ENCODE results near the gene APRT. TPM values are rescaled to one million over a fixed set of nuclear protein-coding genes. Genes with fewer than 3 reads are reported as not detected.

Gene APRT
- polyA plus RNA-seq, 1 experiment = 66.8 TPM

GRCh38 chr16:88809676-88810165 lies 2.0 kb downstream of the APRT start:
- no peaks in the 10 kb centered on the region; the same call in 1 of the 2 replicates for H3K9me3 ChIP-seq (ENCODE audit: control insufficient read depth, insufficient read depth, low read length)
- POLR2A ChIA-PET = interaction anchor here (1.0 kb wide), 1 partner anchor 9 kb away, joined by 3 read pairs; no protein-coding TSS in a partner anchor
- no peak for DNase-seq (ENCODE audit: low read depth, low spot score)

DNA sequence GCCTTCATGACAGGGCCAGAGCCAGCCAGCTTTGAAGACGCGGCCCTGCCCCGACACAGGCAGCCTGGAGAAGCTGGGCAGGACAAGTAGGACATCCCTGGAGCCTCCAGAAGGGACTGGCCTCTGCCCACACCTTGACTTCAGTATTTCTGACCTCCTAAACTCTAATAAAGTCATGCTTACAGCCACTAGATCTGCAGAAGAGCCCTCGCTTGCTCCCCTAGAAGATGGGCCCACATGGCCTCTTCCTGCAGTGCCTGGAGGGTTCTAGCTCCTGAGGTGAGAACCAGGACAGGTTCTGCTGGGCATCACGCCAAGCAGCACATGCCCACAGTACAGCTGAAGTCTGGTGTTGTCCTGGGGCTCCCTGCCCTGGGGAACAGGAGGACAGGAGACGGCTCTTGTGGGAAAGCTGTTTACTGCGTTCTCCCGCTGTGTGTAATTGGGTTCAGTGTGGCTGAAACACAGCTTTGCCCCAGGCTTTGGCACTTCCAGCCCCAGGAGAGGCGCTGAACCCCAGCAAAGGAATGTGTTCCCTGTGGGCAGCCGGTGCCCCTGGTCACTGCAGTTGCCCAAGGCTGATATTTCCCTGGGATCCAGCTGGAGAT lies 2.6 kb downstream of the APRT start:
- TF ChIP-seq, protein P1, sequence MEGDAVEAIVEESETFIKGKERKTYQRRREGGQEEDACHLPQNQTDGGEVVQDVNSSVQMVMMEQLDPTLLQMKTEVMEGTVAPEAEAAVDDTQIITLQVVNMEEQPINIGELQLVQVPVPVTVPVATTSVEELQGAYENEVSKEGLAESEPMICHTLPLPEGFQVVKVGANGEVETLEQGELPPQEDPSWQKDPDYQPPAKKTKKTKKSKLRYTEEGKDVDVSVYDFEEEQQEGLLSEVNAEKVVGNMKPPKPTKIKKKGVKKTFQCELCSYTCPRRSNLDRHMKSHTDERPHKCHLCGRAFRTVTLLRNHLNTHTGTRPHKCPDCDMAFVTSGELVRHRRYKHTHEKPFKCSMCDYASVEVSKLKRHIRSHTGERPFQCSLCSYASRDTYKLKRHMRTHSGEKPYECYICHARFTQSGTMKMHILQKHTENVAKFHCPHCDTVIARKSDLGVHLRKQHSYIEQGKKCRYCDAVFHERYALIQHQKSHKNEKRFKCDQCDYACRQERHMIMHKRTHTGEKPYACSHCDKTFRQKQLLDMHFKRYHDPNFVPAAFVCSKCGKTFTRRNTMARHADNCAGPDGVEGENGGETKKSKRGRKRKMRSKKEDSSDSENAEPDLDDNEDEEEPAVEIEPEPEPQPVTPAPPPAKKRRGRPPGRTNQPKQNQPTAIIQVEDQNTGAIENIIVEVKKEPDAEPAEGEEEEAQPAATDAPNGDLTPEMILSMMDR (IDR thresholded peaks at IDR 0.05; ENCODE audit: low read depth, low read length) = no peak
- CTCF ChIA-PET = interaction anchor here (0.6 to 1.5 kb wide), 3 partner anchors 30 to 66 kb away, joined by 3 to 4 read pairs (median 3); no protein-coding TSS in a partner anchor
- no peak overlapping the region for H3K27ac ChIP-seq (ENCODE audit: low read depth, low read length)
- no peaks in the 10 kb centered on the region for H3K27me3 ChIP-seq (ENCODE audit: control insufficient read depth, insufficient read depth, low read length)
- no peak for DNase-seq (ENCODE audit: low read depth, low spot score)
- H3K4me3 ChIP-seq (ENCODE audit: low read depth, low read length) = no peak overlapping the region
- POLR2A ChIA-PET = no interaction called here
- H3K9me3 ChIP-seq (ENCODE audit: control insufficient read depth, insufficient read depth, low read length) = no peaks in the 10 kb centered on the region; the same call in 1 of the 2 replicates

More at GRCh38 chr16:88809676-88810165, 2.0 kb downstream of the APRT start:
- Histone ChIP-seq H3K4me3 (ENCODE audit: low read depth, low read length) (peak overlapping the region; percentile 84; the same call in 1 of the 2 replicates), H3K27me3 (ENCODE audit: control insufficient read depth, insufficient read depth, low read length) (no peaks in the 10 kb centered on the region), H3K27ac (ENCODE audit: low read depth, low read length) (no peak overlapping the region)
- CTCF ChIA-PET = interaction anchor here (1.0 to 1.5 kb wide), 3 partner anchors 25 to 67 kb away, joined by 3 to 4 read pairs (median 3); partner anchors contain the start of gene PIEZO1
- TF ChIP-seq, protein P1 (IDR thresholded peaks at IDR 0.05; ENCODE audit: low read depth, low read length) = no peak

DNA sequence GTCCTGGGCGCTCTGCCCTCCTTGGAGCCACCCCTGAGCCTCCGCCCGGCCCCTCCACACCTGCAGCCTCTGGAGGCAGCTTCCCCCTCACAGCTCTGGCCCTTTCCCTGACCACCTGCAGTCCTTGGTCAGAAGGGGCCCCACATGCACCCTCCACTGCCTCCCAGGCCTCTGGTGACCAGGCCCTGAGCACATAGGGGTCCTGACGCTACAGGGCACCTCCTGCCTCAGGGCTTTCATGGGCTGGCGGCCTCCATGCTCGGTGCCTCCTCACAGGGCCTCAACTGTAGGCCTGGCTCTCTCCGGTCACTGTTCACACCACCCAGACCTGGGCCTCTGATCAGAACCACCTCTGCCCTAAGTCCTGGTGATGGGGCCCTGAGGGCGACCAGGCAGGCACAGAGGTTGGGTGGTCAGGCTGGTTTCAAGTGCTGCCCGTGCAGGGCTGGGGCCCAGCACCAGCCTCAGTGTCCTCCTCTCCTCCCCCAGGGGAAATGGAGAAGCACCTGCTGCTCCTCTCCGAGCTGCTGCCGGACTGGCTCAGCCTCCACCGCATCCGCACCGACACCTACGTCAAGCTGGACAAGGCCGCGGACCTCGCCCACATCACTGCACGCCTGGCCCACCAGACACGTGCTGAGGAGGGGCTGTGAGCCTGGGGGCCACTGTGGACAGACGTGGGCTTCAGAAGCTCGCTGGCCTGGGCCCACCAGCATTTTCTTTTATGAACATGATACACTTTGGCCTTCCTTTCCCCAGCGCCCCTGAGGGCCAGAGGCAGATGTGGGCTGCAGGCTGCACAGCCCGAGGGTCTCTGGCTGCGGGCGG lies 3.9 kb downstream of the APRT start:
- H3K4me3 ChIP-seq (ENCODE audit: low read depth, low read length) = no peak overlapping the region
- H3K27ac ChIP-seq (ENCODE audit: low read depth, low read length) = no peak overlapping the region
- POLR2A ChIA-PET = interaction anchor here (0.6 kb wide), 1 partner anchor 758 kb away, joined by 3 read pairs; no protein-coding TSS in a partner anchor
- H3K9me3 ChIP-seq (ENCODE audit: control insufficient read depth, insufficient read depth, low read length) = no peaks in the 10 kb centered on the region; the same call in 1 of the 2 replicates
- DNase-seq (ENCODE audit: low read depth, low spot score) = no peak
- TF ChIP-seq, protein P1 (IDR thresholded peaks at IDR 0.05; ENCODE audit: low read depth, low read length) = no peak
- CTCF ChIA-PET = no interaction called here
- H3K27me3 ChIP-seq (ENCODE audit: control insufficient read depth, insufficient read depth, low read length) = no peaks in the 10 kb centered on the region

GRCh38 chr16:88807142-88807625 lies 4.5 kb downstream of the APRT start:
- ChIA-PET POLR2A (interaction anchor here (0.6 kb wide), 1 partner anchor 759 kb away, joined by 3 read pairs; no protein-coding TSS in a partner anchor), CTCF (no interaction called here)
- TF ChIP-seq, protein P1 (IDR thresholded peaks at IDR 0.05; ENCODE audit: low read depth, low read length) = no peak
- H3K27ac ChIP-seq (ENCODE audit: low read depth, low read length) = no peak overlapping the region
- H3K27me3 ChIP-seq (ENCODE audit: control insufficient read depth, insufficient read depth, low read length) = no peaks in the 10 kb centered on the region
- no peak for DNase-seq (ENCODE audit: low read depth, low spot score)
- H3K4me3 ChIP-seq (ENCODE audit: low read depth, low read length) = no peak overlapping the region
- H3K9me3 ChIP-seq (ENCODE audit: control insufficient read depth, insufficient read depth, low read length) = no peaks in the 10 kb centered on the region; the same call in 1 of the 2 replicates

All from AG04450 (cell line).